GM18873 (cell line): Measurements from ENCODE around the gene TSSC4.

Experiments
- ATAC-seq: cut with Tn5 transposase; IDR thresholded peaks from one replicate; pipeline ENCODE4 v1.9.1; 2021; ENCODE audit warnings: mild to moderate bottlenecking, moderate library complexity, moderate number of reproducible peaks; ENCODE audit not compliant: unreplicated experiment, low FRiP score

The TSSC4 gene

DNA sequence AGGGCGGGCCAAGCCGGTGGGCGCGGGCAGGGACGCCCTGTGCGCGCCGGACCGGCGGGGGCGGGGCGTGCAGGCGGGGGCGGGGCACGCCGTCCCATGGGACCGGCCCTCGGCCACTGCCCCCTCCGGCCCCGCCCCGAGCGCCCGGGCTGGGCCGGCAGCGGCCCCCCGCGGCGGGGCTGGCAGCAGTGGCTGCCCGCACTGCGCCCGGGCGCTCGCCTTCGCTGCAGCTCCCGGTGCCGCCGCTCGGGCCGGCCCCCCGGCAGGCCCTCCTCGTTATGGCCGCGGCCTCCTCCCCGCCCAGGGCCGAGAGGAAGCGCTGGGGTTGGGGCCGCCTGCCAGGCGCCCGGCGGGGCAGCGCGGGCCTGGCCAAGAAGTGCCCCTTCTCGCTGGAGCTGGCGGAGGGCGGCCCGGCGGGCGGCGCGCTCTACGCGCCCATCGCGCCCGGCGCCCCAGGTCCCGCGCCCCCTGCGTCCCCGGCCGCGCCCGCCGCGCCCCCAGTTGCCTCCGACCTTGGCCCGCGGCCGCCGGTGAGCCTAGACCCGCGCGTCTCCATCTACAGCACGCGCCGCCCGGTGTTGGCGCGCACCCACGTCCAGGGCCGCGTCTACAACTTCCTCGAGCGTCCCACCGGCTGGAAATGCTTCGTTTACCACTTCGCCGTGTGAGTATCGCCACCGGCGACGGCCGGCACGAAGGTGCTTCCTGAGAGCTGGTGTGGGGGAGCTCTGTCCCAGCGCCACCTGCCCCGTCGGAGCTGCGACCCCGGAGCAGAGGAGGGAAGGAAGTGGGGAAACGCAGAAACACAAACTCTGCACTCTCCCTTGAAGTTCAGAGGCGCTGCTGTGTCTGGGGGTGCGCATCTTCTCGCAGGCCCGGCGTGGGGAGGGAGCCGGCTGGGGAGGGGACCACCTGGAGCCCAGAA lies 44.5 kb downstream of the TSSC4 start, which contains the start of gene KCNQ1:
TSS of gene KCNQ1 (plus strand) at position 188 of the 925 bp plus-strand sequence. CDS start at position 279, 91 bp downstream.
- no peak for ATAC-seq

GRCh38 chr11:2445746-2446551 lies 45.4 kb downstream of the TSSC4 start:
- no peak for ATAC-seq

- ATAC-seq = no peak
These were observed 46.2 kb downstream of the TSSC4 start for GRCh38 chr11:2446590-2447252.

DNA sequence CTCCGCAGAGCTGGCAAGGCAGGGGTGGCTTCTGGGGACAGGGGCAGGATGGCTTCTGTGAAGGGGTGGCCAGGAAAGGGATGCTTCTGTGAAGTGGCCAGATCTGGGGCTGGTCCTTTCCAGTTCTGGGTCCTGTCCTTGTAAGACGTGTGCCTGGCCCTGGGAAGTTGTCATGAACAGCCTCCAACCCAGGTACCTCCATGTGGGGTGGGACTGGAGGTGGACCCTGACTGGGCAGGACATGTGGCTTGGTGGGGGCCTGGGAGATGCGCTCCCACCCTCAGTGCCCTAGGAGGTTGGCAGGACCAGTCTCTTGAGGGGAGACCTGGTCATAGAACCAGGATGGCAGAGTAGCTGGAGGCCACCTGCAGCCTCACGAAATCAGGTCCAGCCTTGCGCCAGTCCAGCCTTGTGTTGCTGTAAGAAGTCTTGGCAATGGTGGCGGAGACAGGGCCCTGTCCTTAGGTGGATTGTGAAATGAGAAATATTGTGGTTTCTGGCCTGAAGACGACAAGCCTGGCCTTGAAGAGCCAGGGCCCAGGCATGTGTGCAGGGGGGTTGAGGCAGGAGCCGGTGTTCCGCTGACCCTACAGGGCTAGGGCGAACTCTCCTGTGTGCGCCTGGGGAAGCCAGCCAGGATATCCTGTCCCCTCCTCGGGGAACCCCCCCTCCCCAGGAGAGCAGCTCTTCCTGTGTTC lies 46.9 kb downstream of the TSSC4 start:
- no peak for ATAC-seq

GRCh38 chr11:2447951-2448650 lies 47.6 kb downstream of the TSSC4 start:
- ATAC-seq = no peak

DNA sequence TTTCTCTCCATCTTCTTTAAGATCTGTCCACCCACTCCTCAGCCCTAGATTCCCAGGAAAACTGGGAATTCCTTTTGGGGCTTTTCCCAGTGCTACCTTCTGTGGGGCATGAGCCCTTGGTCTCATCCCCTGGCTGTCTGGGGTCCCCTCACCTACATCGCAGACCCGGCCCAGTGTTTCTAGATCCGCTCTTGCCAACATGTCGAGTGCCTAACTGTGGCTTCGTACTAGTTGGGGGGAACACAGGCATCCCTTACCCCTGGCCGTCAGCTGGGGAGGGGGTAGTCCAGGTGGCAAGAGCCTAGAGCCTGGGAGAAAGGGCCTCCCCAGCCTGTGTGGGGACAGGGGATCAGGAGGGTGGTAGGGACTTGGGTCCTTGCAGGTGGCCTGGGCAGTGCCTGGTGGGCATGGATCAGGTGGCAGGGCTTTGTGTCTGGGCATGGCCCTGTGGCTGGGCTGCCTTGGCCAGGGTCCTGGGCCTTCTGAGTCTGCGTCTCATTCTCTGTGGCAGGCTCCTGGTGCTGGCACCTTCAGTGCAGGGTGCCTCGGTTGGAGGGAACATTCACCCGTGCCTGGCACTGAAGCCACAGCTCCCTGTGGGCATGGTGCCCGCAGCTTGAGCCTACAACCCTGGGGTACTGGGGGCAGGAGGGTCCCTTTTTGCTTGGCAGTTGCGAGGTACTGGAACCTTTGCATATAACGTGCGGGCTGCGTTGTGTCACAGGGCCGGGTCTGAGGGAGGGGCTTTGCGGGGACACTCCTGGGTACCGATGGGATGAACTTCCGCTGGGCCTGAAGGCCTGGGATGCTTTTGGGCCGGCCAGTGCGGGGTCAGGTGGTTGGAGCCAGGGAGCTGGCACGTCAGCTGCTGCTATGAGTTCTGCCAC lies 48.4 kb downstream of the TSSC4 start:
- ATAC-seq = no peak

GRCh38 chr11:2449548-2450320 lies 49.2 kb downstream of the TSSC4 start:
- ATAC-seq = no peak

- no peak for ATAC-seq
These were observed 49.9 kb downstream of the TSSC4 start for GRCh38 chr11:2450321-2451041.

DNA sequence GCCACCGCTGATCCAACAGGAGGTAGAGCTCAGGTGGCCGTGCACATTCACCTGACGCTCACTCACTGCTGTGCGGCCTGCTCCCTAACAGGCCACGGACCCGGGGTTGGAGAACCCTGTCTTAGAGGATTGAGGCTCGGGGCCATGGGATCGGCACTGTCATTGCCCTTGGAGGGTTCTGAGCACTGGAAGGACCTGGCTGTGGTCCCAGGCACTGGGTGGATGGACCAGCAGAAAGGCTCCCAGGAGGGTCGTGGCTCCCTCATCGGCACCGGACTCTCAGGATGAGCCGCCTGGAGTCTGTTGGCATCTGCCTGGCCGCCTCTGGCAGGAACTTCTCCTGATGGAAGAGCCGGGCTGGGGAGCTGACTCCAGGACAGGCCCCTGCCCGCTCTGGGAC lies 50.8 kb downstream of the TSSC4 start:
- ATAC-seq = no peak

DNA sequence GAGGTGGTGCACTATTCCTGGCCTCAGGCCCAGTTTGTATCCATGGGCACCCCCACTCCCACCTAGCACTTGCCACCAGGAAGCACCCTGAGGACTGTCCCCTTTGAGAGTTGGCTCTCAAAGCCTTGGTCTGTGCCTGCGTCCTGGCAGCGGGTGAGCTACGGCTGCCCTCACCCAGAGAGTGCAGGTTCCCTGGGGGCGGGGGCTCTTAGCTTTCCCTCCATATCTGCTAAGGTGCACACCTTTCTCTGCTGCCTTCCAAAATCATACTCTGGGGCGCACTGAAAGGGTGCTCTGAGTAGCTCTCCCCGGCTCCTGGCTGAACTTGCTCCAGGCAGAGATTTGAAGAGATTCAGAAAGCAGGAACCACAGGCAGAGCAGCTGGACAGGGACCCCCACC lies 51.4 kb downstream of the TSSC4 start:
- no peak for ATAC-seq

GRCh38 chr11:2452321-2453012 lies 51.9 kb downstream of the TSSC4 start:
- no peak for ATAC-seq

DNA sequence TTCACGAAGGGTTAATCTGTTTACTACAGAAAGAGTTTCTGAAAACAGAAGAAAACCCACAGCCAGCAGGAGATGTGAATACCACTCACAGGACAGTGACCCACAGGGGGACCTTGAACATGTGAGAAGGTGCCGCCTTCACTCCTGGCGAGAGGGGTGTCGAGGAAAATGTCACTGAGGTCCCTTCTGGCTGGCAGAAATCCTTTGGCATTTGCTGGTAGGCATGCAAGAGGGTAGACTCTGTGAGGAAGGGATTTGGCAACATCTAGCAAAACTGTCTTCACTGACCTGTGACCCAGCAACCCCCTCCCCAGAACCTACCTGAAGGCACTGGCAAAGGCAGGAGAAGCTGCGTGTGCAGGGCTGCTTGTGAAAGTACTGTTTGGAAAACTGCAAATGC lies 52.9 kb downstream of the TSSC4 start:
- ATAC-seq = no peak
